ENCODE results near the gene RIN2. TPM values are rescaled to one million over a fixed set of nuclear protein-coding genes. Genes with fewer than 3 reads are reported as not detected.

Gene RIN2
- total RNA-seq, 3 donors from 2014 or later (not counting 1 experiment from before 2014, with no cell fraction given): 0.72 to 2.7 (median 2.7) TPM

DNA sequence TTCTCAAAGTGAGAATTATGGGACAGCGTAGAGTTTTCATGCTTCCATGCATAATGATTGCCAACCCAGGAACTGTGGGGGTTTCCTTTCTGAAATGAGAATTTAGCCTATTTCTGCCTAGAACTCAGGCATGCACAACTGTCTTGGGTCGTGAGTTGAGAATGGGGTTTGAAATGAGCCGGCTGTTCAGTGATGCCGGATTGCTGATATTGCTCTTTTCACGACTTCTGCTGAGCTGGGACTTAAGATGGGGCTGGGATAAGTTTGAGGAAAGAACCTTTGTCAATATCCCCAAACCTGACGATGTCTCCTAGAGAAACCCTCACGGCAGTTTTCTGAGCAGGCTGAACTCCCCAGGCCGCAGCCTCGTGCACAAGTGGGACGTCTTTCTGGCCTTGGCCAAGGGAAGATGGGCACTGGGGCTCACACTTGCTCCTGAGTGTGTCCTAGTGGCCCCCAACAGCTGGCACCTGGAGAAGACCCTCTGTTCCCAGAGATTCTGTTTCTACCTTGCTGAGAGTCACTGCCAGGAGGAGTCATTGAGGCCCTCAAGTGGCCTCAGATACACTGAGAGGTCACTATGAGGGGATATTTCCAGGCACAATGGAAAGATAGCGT is 34.1 kb upstream of the RIN2 start:
- Histone ChIP-seq H3K4me3 (ENCODE audit: low read length) (no peak overlapping the region), H3K9me3 (ENCODE audit: control insufficient read depth, insufficient read depth, low read length) (no peaks in the 10 kb centered on the region), H3K27me3 (ENCODE audit: control insufficient read depth, insufficient read depth, low read length) (no peaks in the 10 kb centered on the region), H3K4me1 (ENCODE audit: control insufficient read depth, insufficient read depth, low read length) (no peaks in the 10 kb centered on the region), H3K36me3 (ENCODE audit: control insufficient read depth, insufficient read depth, low read length) (no peaks in the 10 kb centered on the region), H3K27ac (ENCODE audit: low read length) (no peak overlapping the region)
- H3K27me3 Mint-ChIP-seq (ENCODE audit: low read depth in 2 of 2): no peaks in the 10 kb centered on the region
- H3K4me3 Mint-ChIP-seq: no peak overlapping the region
- H3K36me3 Mint-ChIP-seq: no peaks in the 10 kb centered on the region
- intact Hi-C loops (cut with micrococcal nuclease): no loop called here
- no peak for DNase-seq
- 83% methylated on average over 11 of the region's 11 CpGs for WGBS (ENCODE audit: insufficient coverage)
- ATAC-seq: no peak
- H3K9me3 Mint-ChIP-seq: no peaks in the 10 kb centered on the region
- TF ChIP-seq, protein P1, sequence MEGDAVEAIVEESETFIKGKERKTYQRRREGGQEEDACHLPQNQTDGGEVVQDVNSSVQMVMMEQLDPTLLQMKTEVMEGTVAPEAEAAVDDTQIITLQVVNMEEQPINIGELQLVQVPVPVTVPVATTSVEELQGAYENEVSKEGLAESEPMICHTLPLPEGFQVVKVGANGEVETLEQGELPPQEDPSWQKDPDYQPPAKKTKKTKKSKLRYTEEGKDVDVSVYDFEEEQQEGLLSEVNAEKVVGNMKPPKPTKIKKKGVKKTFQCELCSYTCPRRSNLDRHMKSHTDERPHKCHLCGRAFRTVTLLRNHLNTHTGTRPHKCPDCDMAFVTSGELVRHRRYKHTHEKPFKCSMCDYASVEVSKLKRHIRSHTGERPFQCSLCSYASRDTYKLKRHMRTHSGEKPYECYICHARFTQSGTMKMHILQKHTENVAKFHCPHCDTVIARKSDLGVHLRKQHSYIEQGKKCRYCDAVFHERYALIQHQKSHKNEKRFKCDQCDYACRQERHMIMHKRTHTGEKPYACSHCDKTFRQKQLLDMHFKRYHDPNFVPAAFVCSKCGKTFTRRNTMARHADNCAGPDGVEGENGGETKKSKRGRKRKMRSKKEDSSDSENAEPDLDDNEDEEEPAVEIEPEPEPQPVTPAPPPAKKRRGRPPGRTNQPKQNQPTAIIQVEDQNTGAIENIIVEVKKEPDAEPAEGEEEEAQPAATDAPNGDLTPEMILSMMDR (IDR thresholded peaks at IDR 0.05): no peak
- no peaks in the 10 kb centered on the region for H3K4me1 Mint-ChIP-seq
- H3K27ac Mint-ChIP-seq: no peak overlapping the region

DNA sequence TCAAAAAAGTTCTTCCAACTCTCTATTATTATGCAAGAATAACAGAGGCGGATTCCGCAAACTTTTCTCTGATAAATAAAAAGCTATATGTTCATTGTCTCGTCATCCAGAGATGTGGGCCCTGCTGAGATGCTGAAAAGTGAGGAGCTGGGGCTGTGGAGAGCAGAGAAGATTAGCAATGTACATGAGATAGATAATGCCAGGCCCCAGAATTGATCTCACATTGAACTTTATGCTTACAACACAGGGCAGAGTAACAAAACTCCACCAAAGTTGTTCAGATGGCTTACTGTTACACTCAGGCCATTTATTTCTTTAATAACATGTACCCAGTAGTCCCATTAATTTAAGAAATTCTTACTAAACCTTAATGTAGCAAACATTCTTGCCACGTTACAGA is 32.7 kb upstream of the RIN2 start:
- Mint-ChIP-seq H3K4me3 (no peak overlapping the region), H3K36me3 (no peaks in the 10 kb centered on the region), H3K9me3 (no peaks in the 10 kb centered on the region), H3K4me1 (no peaks in the 10 kb centered on the region), H3K27me3 (ENCODE audit: low read depth in 2 of 2) (no peaks in the 10 kb centered on the region), H3K27ac (no peak overlapping the region)
- no peaks in the 10 kb centered on the region for H3K27me3 ChIP-seq (ENCODE audit: control insufficient read depth, insufficient read depth, low read length)
- DNase-seq (no peak), ATAC-seq (no peak)
- TF ChIP-seq, protein P1 (IDR thresholded peaks at IDR 0.05): no peak
- no peak overlapping the region for H3K27ac ChIP-seq (ENCODE audit: low read length)
- H3K4me1 ChIP-seq (ENCODE audit: control insufficient read depth, insufficient read depth, low read length): no peaks in the 10 kb centered on the region
- no peaks in the 10 kb centered on the region for H3K9me3 ChIP-seq (ENCODE audit: control insufficient read depth, insufficient read depth, low read length)
- intact Hi-C loops (cut with micrococcal nuclease): no loop called here
- H3K4me3 ChIP-seq (ENCODE audit: low read length): no peak overlapping the region
- no peaks in the 10 kb centered on the region for H3K36me3 ChIP-seq (ENCODE audit: control insufficient read depth, insufficient read depth, low read length)
- 100% methylated on average over 3 of the region's 4 CpGs for WGBS (ENCODE audit: insufficient coverage)

DNA sequence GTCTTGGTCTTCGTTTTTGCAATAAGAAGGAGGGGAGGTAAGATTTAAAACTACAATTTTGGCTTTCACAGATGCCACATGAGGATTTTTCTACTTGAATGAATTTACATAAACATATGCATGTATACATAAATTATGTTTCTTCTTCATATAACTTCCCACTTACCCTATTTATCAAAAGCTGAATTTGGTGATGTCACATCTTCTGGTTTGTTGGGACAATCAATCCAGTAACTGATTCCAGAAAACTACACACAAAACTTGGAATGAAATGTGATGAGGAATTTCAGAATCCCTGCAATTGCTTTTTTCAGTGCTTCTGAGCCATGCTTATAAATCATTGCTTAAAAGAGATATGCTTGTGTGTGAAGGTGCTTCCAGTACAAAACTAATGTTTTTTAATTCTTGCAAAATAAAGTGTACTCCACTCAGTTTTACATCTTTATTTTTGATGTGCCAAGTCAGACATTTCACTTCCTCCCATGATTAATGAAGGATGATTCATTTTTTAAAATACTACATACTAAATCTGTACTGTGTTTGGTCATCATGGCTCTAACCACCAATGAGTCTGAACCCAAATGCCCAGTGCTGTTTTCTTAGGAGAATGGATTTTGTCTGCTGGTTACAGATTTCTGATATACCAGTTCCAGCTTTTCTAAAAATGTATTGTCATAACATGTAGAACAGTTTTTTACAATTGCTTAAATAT is 32.1 kb upstream of the RIN2 start:
- no peaks in the 10 kb centered on the region for H3K27me3 ChIP-seq (ENCODE audit: control insufficient read depth, insufficient read depth, low read length)
- no peak overlapping the region for H3K27ac ChIP-seq (ENCODE audit: low read length)
- TF ChIP-seq, protein P1 (IDR thresholded peaks at IDR 0.05): no peak
- H3K4me1 Mint-ChIP-seq: no peaks in the 10 kb centered on the region
- no peaks in the 10 kb centered on the region for H3K27me3 Mint-ChIP-seq (ENCODE audit: low read depth in 2 of 2)
- no peak overlapping the region for H3K4me3 ChIP-seq (ENCODE audit: low read length)
- no peak for ATAC-seq
- no peak overlapping the region for H3K27ac Mint-ChIP-seq
- H3K9me3 ChIP-seq (ENCODE audit: control insufficient read depth, insufficient read depth, low read length): no peaks in the 10 kb centered on the region
- no peaks in the 10 kb centered on the region for H3K36me3 ChIP-seq (ENCODE audit: control insufficient read depth, insufficient read depth, low read length)
- no peak overlapping the region for H3K4me3 Mint-ChIP-seq
- DNase-seq: no peak
- no peaks in the 10 kb centered on the region for H3K36me3 Mint-ChIP-seq
- H3K9me3 Mint-ChIP-seq: no peaks in the 10 kb centered on the region
- 83% methylated on average over 1 of the region's 1 CpG for WGBS (ENCODE audit: insufficient coverage)
- no peaks in the 10 kb centered on the region for H3K4me1 ChIP-seq (ENCODE audit: control insufficient read depth, insufficient read depth, low read length)
- intact Hi-C loops (cut with micrococcal nuclease): no loop called here

Measured in natural killer cell (primary cell).